ENCODE measurements around the gene JPH3. TPM values are rescaled to one million over a fixed set of nuclear protein-coding genes. Genes with fewer than 3 reads are reported as not detected.

JPH3 gene
- total and polyA plus RNA-seq, 7 donors = under 0.01 to 1.4 (median 0.73) TPM; not detected in 1

GRCh38 chr16:87641721-87642120 is 39.4 kb downstream of the JPH3 start:
- WGBS, 2 donors = 73 to 79% methylated on average over 11 of the region's 11 CpGs
- intact Hi-C loops (cut with DNase I) = no loop called here
- H3K36me3 ChIP-seq = no peaks in the 10 kb centered on the region

GRCh38 chr16:87642491-87642890 is 40.2 kb downstream of the JPH3 start:
- Histone ChIP-seq H3K4me1 (no peaks in the 10 kb centered on the region), H3K27me3 (peaks cover 0 to 27% (median 0%) of the 10 kb centered on the region in 3 donors), H3K36me3 (no peaks in the 10 kb centered on the region), H3K9me3 (no peaks in the 10 kb centered on the region), H3K4me3 (no peak overlapping the region), H3K27ac (no peak overlapping the region)
- WGBS, 2 donors = 80 to 88% methylated on average over 19 of the region's 19 CpGs
- no peak for DNase-seq
- intact Hi-C loops (cut with DNase I) = no loop called here
- no peak for TF ChIP-seq EP300 (IDR thresholded peaks at IDR 0.05)
- TF ChIP-seq CTCF (IDR thresholded peaks at IDR 0.05) = no peak
- TF ChIP-seq POLR2AphosphoS5 (IDR thresholded peaks at IDR 0.05) = no peak

More at GRCh38 chr16:87641721-87642120, 39.4 kb downstream of the JPH3 start:
- no peaks in the 10 kb centered on the region for H3K9me3 ChIP-seq
- H3K27ac ChIP-seq = no peak overlapping the region
- peaks cover 0 to 1% (median under 1%) of the 10 kb centered on the region in 4 donors for H3K4me1 ChIP-seq
- DNase-seq = no peak
- peaks cover 0 to 19% (median 0%) of the 10 kb centered on the region in 3 donors for H3K27me3 ChIP-seq
- TF ChIP-seq CTCF (IDR thresholded peaks at IDR 0.05) (no peak), POLR2AphosphoS5 (IDR thresholded peaks at IDR 0.05) (no peak), POLR2A (IDR thresholded peaks at IDR 0.05) (no peak), EP300 (IDR thresholded peaks at IDR 0.05) (no peak)
- no peak overlapping the region for H3K4me3 ChIP-seq

GRCh38 chr16:87644186-87644585 is 41.9 kb downstream of the JPH3 start:
- no peak overlapping the region for H3K4me3 ChIP-seq
- H3K27me3 ChIP-seq = peaks cover 0 to 44% (median 0%) of the 10 kb centered on the region in 3 donors
- TF ChIP-seq POLR2A (IDR thresholded peaks at IDR 0.05) (no peak), EP300 (IDR thresholded peaks at IDR 0.05) (no peak), CTCF (IDR thresholded peaks at IDR 0.05) (no peak), POLR2AphosphoS5 (IDR thresholded peaks at IDR 0.05) (no peak)
- no peaks in the 10 kb centered on the region for H3K4me1 ChIP-seq
- intact Hi-C loops (cut with DNase I) = no loop called here
- H3K9me3 ChIP-seq = no peaks in the 10 kb centered on the region
- DNase-seq = no peak
- H3K36me3 ChIP-seq = no peaks in the 10 kb centered on the region
- WGBS, 2 donors = 95 to 96% methylated on average over 35 of the region's 35 CpGs
- H3K27ac ChIP-seq = no peak overlapping the region

- intact Hi-C loops (cut with DNase I) = no loop called here
These were observed 42.3 kb downstream of the JPH3 start for GRCh38 chr16:87644596-87644995.

More at GRCh38 chr16:87644596-87644995, 42.3 kb downstream of the JPH3 start:
- no peak for TF ChIP-seq POLR2A (IDR thresholded peaks at IDR 0.05)
- TF ChIP-seq POLR2AphosphoS5 (IDR thresholded peaks at IDR 0.05) = no peak
- no peak for TF ChIP-seq EP300 (IDR thresholded peaks at IDR 0.05)
- no peak for TF ChIP-seq CTCF (IDR thresholded peaks at IDR 0.05)
- no peaks in the 10 kb centered on the region for H3K9me3 ChIP-seq
- peaks cover 0 to 45% (median 0%) of the 10 kb centered on the region in 3 donors for H3K27me3 ChIP-seq
- no peak overlapping the region for H3K4me3 ChIP-seq
- WGBS, 2 donors = 97 to 98% methylated on average over 44 of the region's 44 CpGs
- no peaks in the 10 kb centered on the region for H3K36me3 ChIP-seq
- no peak for DNase-seq
- H3K4me1 ChIP-seq = no peaks in the 10 kb centered on the region
- H3K27ac ChIP-seq = no peak overlapping the region

All from sigmoid colon (tissue), 7 donors.